ENCODE measurements around the gene RHOG.

The RHOG gene
- 56.7 to 73.7 (median 62.0) reads per million in 3 donors for total RNA-seq

- DNase-seq, result peak in 1 of 3 donors; percentile 64
- H3K4me1 ChIP-seq (ENCODE audit: control insufficient read depth, insufficient read depth, low read length, poor library complexity, severe bottlenecking), result peaks cover 33% of the 10 kb centered on the region
- H3K9me3 ChIP-seq (ENCODE audit: control insufficient read depth, low read length), result no peaks in the 10 kb centered on the region
- H3K27ac ChIP-seq (ENCODE audit: insufficient read depth, low read length, poor library complexity, severe bottlenecking), result peak within 1 kb of the TSS; percentile 98
- H3K36me3 ChIP-seq (ENCODE audit: control insufficient read depth, insufficient read depth, low read length), result no peaks in the 10 kb centered on the region
- peak within 1 kb of the TSS; percentile 78 for H3K4me3 ChIP-seq (ENCODE audit: insufficient read depth, low read depth, low read length, poor library complexity, severe bottlenecking)
- H3K27me3 ChIP-seq (replicated peaks; ENCODE audit: control insufficient read depth, insufficient read depth, low read length, poor library complexity, severe bottlenecking), result no peaks in the 10 kb centered on the region
Observed at GRCh38 chr11:3840870-3841425, at the start of gene RHOG. Gene RHOG (minus strand): TSS chr11:3840959. CDS start chr11:3828138, 12,821 bp downstream.

- Histone ChIP-seq H3K27ac (ENCODE audit: insufficient read depth, low read length, poor library complexity, severe bottlenecking) (no peak overlapping the region), H3K9me3 (ENCODE audit: control insufficient read depth, low read length) (no peaks in the 10 kb centered on the region), H3K36me3 (ENCODE audit: control insufficient read depth, insufficient read depth, low read length) (no peaks in the 10 kb centered on the region), H3K4me3 (ENCODE audit: insufficient read depth, low read depth, low read length, poor library complexity, severe bottlenecking) (no peak overlapping the region), H3K4me1 (ENCODE audit: control insufficient read depth, insufficient read depth, low read length, poor library complexity, severe bottlenecking) (peaks cover 5% of the 10 kb centered on the region), H3K27me3 (replicated peaks; ENCODE audit: control insufficient read depth, insufficient read depth, low read length, poor library complexity, severe bottlenecking) (no peaks in the 10 kb centered on the region)
- no peak for DNase-seq
Observed at GRCh38 chr11:3890014-3890413, 49.3 kb upstream of the RHOG start.

- Histone ChIP-seq H3K27me3 (replicated peaks; ENCODE audit: control insufficient read depth, insufficient read depth, low read length, poor library complexity, severe bottlenecking) (no peaks in the 10 kb centered on the region), H3K4me3 (ENCODE audit: insufficient read depth, low read depth, low read length, poor library complexity, severe bottlenecking) (no peak overlapping the region), H3K36me3 (ENCODE audit: control insufficient read depth, insufficient read depth, low read length) (no peaks in the 10 kb centered on the region), H3K27ac (ENCODE audit: insufficient read depth, low read length, poor library complexity, severe bottlenecking) (no peak overlapping the region), H3K9me3 (ENCODE audit: control insufficient read depth, low read length) (no peaks in the 10 kb centered on the region), H3K4me1 (ENCODE audit: control insufficient read depth, insufficient read depth, low read length, poor library complexity, severe bottlenecking) (no peaks in the 10 kb centered on the region)
- DNase-seq, result no peak
Observed at GRCh38 chr11:3888876-3889275, 48.1 kb upstream of the RHOG start.

GRCh38 chr11:3886985-3887384 lies 46.2 kb upstream of the RHOG start:
- Histone ChIP-seq H3K36me3 (ENCODE audit: control insufficient read depth, insufficient read depth, low read length) (no peaks in the 10 kb centered on the region), H3K4me3 (ENCODE audit: insufficient read depth, low read depth, low read length, poor library complexity, severe bottlenecking) (no peak overlapping the region), H3K4me1 (ENCODE audit: control insufficient read depth, insufficient read depth, low read length, poor library complexity, severe bottlenecking) (no peaks in the 10 kb centered on the region), H3K27me3 (replicated peaks; ENCODE audit: control insufficient read depth, insufficient read depth, low read length, poor library complexity, severe bottlenecking) (no peaks in the 10 kb centered on the region), H3K27ac (ENCODE audit: insufficient read depth, low read length, poor library complexity, severe bottlenecking) (no peak overlapping the region), H3K9me3 (ENCODE audit: control insufficient read depth, low read length) (no peaks in the 10 kb centered on the region)
- DNase-seq, result no peak

DNA sequence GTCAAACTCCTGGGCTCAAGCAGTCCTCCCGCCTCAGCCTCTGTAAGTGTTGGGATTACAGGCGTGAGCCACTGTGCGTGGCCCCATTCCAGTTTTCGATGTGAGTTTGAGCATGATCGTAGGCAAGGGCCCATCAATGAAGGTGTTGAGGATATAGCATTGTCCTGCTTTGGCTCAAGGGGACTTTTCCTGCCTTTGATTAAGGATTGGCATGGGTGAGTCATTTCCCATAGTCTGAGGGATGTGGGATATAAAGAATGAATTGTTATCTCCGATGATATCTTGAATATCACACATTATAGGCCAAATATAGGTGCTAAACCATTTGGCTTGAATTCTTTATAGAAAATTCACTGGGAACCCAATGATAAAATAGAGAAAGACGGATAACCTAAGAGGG lies 45.1 kb upstream of the RHOG start:
- no peak overlapping the region for H3K27ac ChIP-seq (ENCODE audit: insufficient read depth, low read length, poor library complexity, severe bottlenecking)
- H3K4me3 ChIP-seq (ENCODE audit: insufficient read depth, low read depth, low read length, poor library complexity, severe bottlenecking), result no peak overlapping the region
- H3K9me3 ChIP-seq (ENCODE audit: control insufficient read depth, low read length), result no peaks in the 10 kb centered on the region
- no peak for DNase-seq
- H3K36me3 ChIP-seq (ENCODE audit: control insufficient read depth, insufficient read depth, low read length), result no peaks in the 10 kb centered on the region
- H3K27me3 ChIP-seq (replicated peaks; ENCODE audit: control insufficient read depth, insufficient read depth, low read length, poor library complexity, severe bottlenecking), result no peaks in the 10 kb centered on the region
- H3K4me1 ChIP-seq (ENCODE audit: control insufficient read depth, insufficient read depth, low read length, poor library complexity, severe bottlenecking), result no peaks in the 10 kb centered on the region

- Histone ChIP-seq H3K4me1 (ENCODE audit: control insufficient read depth, insufficient read depth, low read length, poor library complexity, severe bottlenecking) (peaks cover 19% of the 10 kb centered on the region), H3K4me3 (ENCODE audit: insufficient read depth, low read depth, low read length, poor library complexity, severe bottlenecking) (no peak overlapping the region), H3K9me3 (ENCODE audit: control insufficient read depth, low read length) (no peaks in the 10 kb centered on the region), H3K27me3 (replicated peaks; ENCODE audit: control insufficient read depth, insufficient read depth, low read length, poor library complexity, severe bottlenecking) (no peaks in the 10 kb centered on the region), H3K27ac (ENCODE audit: insufficient read depth, low read length, poor library complexity, severe bottlenecking) (no peak overlapping the region), H3K36me3 (ENCODE audit: control insufficient read depth, insufficient read depth, low read length) (no peaks in the 10 kb centered on the region)
- no peak for DNase-seq
Observed at GRCh38 chr11:3882655-3883054, 41.9 kb upstream of the RHOG start.

DNA sequence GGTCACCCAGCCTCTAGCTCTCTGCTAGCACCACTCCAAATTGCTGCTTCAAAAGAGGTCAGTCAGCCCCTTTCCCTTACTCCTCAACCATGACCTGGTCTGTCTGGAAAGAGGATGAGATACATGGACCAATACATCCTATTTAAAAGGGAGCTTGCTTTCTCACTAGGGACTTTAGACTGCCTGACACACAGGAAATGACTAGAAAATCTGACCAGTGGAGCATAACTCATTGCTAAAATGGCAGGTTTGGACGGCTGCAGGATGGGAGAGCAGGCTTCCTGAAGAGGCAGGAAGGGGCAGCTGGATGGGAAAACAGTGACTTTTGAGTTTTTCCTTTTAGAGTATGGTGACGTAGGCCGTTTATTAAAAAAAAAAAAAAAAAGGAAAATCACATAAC lies 40.0 kb upstream of the RHOG start:
- H3K36me3 ChIP-seq (ENCODE audit: control insufficient read depth, insufficient read depth, low read length), result no peaks in the 10 kb centered on the region
- no peak for DNase-seq
- no peaks in the 10 kb centered on the region for H3K27me3 ChIP-seq (replicated peaks; ENCODE audit: control insufficient read depth, insufficient read depth, low read length, poor library complexity, severe bottlenecking)
- no peak overlapping the region for H3K27ac ChIP-seq (ENCODE audit: insufficient read depth, low read length, poor library complexity, severe bottlenecking)
- peaks cover 31% of the 10 kb centered on the region for H3K4me1 ChIP-seq (ENCODE audit: control insufficient read depth, insufficient read depth, low read length, poor library complexity, severe bottlenecking)
- H3K4me3 ChIP-seq (ENCODE audit: insufficient read depth, low read depth, low read length, poor library complexity, severe bottlenecking), result no peak overlapping the region
- H3K9me3 ChIP-seq (ENCODE audit: control insufficient read depth, low read length), result no peaks in the 10 kb centered on the region

DNA sequence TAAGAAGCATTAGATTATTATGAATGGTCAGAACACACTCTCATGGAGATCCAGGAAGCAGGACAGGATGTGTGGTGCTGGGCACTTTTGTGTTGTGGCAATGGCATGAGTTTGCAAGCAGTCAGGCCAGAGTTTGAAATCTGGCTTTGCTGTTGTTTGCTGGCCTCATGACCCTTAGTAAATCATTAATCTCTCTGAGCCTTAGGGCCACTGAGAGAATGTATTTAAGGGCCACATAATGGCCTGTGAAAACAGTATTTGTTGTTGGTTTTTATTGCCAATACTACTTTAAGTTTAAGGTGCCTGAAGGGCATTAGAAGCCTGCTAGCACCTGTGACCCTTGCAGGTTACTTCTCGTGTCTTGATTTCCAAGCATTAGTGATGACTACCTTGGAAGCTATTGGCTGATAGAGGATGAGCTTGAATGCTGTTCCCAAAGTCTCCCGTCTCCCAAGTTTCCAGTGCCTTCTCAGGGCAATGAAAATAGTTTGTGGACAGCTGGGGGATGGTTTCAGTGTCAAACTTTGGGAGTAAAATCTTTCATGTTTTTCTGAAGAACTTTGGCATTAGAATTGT lies 39.3 kb upstream of the RHOG start:
- H3K27ac ChIP-seq (ENCODE audit: insufficient read depth, low read length, poor library complexity, severe bottlenecking), result peak overlapping the region; percentile 33
- H3K36me3 ChIP-seq (ENCODE audit: control insufficient read depth, insufficient read depth, low read length), result no peaks in the 10 kb centered on the region
- H3K4me3 ChIP-seq (ENCODE audit: insufficient read depth, low read depth, low read length, poor library complexity, severe bottlenecking), result peak overlapping the region; percentile 24
- H3K9me3 ChIP-seq (ENCODE audit: control insufficient read depth, low read length), result no peaks in the 10 kb centered on the region
- DNase-seq, result no peak
- H3K27me3 ChIP-seq (replicated peaks; ENCODE audit: control insufficient read depth, insufficient read depth, low read length, poor library complexity, severe bottlenecking), result no peaks in the 10 kb centered on the region
- H3K4me1 ChIP-seq (ENCODE audit: control insufficient read depth, insufficient read depth, low read length, poor library complexity, severe bottlenecking), result peaks cover 31% of the 10 kb centered on the region

DNA sequence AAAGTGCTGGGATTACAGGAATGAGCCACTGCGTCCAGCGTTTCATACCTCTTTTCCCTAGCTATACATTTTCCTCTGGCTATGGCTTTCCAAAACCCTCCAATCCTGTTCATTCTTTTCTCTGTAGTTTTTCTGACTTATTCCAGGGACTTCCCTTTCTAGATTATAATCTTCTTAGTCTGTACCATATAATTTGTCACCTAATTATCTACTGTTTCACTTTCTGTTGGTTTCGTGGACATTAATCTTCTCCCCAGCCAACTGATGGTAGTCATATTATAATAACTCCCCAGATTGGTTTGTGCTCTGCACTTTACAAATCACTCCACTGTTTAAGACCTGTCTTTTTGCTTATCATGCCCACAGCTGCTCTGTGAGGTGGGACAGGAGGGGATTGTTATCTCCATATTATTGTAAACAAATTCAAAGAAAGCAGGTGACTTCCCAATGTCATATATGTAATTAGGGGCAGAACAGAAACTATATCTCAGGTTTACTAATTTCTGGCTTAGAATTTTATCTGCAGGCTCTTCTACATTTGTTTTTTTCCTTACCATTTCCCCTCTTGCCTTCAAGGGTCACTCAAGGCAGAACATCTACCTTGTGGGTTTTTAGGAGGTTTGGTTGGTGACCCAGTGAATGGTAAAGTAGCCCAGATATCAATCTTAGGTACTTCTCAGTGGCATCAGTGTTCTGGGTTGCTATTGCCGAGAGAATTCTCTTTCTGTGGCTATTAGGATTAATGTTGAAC lies 38.6 kb upstream of the RHOG start:
- Histone ChIP-seq H3K9me3 (ENCODE audit: control insufficient read depth, low read length) (no peaks in the 10 kb centered on the region), H3K4me1 (ENCODE audit: control insufficient read depth, insufficient read depth, low read length, poor library complexity, severe bottlenecking) (peaks cover 31% of the 10 kb centered on the region), H3K36me3 (ENCODE audit: control insufficient read depth, insufficient read depth, low read length) (no peaks in the 10 kb centered on the region), H3K27ac (ENCODE audit: insufficient read depth, low read length, poor library complexity, severe bottlenecking) (peak overlapping the region; percentile 33), H3K4me3 (ENCODE audit: insufficient read depth, low read depth, low read length, poor library complexity, severe bottlenecking) (peak overlapping the region; percentile 24), H3K27me3 (replicated peaks; ENCODE audit: control insufficient read depth, insufficient read depth, low read length, poor library complexity, severe bottlenecking) (no peaks in the 10 kb centered on the region)
- DNase-seq, result no peak

DNA sequence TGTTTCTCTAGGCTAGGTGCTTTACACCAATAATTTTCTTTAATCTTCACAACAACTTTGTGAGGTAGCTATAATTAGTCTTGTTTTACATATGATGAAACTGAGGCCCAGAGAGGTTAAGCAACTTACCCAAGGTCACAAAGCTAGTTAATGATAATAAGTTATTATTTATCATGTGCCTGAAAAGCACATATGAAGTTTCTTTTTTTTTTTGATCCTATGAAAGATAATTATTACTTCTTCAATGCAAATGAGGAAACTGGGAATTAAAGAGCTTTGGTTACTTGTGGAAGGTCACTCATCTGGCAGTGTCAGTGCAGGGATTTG lies 37.5 kb upstream of the RHOG start:
- Histone ChIP-seq H3K4me3 (ENCODE audit: insufficient read depth, low read depth, low read length, poor library complexity, severe bottlenecking) (no peak overlapping the region), H3K27ac (ENCODE audit: insufficient read depth, low read length, poor library complexity, severe bottlenecking) (no peak overlapping the region), H3K27me3 (replicated peaks; ENCODE audit: control insufficient read depth, insufficient read depth, low read length, poor library complexity, severe bottlenecking) (no peaks in the 10 kb centered on the region), H3K9me3 (ENCODE audit: control insufficient read depth, low read length) (no peaks in the 10 kb centered on the region), H3K36me3 (ENCODE audit: control insufficient read depth, insufficient read depth, low read length) (no peaks in the 10 kb centered on the region), H3K4me1 (ENCODE audit: control insufficient read depth, insufficient read depth, low read length, poor library complexity, severe bottlenecking) (peaks cover 36% of the 10 kb centered on the region)
- DNase-seq, result no peak

All from effector memory CD4-positive, alpha-beta T cell (primary cell).